IMR-90 (cell line): ENCODE data around the gene TCP11. TPM values are rescaled to one million over a fixed set of nuclear protein-coding genes. Genes with fewer than 3 reads are reported as not detected.

Source experiments
- ATAC-seq: fragments of 200-7000 bp; cut with Tn5 transposase; 2 replicates; pipeline ENCODE4 v1.9.1; 2020; ENCODE audit warnings: low read depth, mild to moderate bottlenecking, moderate library complexity
- BruUV-seq: library from RNA; stranded (reverse); fragments of 400-500 nt; replicated peaks from 2 replicates; lab custom pipeline; 2021; lab: Mats Ljungman, UMichigan
- CTCF ChIA-PET: fragments of 300-600 bp; formaldehyde crosslinking; extraction: SDS; loops from one replicate; lab custom pipeline; 2021; ENCODE audit warnings: antibody characterized with exemption; lab: Yijun Ruan, JAX
- POLR2A ChIA-PET: fragments of 300-600 bp; sonication (Branson Sonifier 250); formaldehyde crosslinking; loops from one replicate; lab custom pipeline; 2022; ENCODE audit warnings: antibody characterized with exemption; ENCODE audit not compliant: unreplicated experiment; lab: Charles Lee
- DNase-seq: peaks from one replicate; pipeline ENCODE4 v3.0.0; 2013
- H2AFZ ChIP-seq: replicated peaks from 2 replicates; pipeline ENCODE3; 2013; ENCODE audit warnings: low read length, mild to moderate bottlenecking; ENCODE audit not compliant: poor library complexity
- H2AK5ac ChIP-seq: 2 replicates; pipeline ENCODE4 v1.6.1; 2013; ENCODE audit warnings: low read depth, low read length, inconsistent platforms
- H2AK9ac ChIP-seq: replicated peaks from 2 replicates; pipeline ENCODE3; 2013; ENCODE audit warnings: mild to moderate bottlenecking, low read depth, low read length, moderate library complexity; ENCODE audit not compliant: poor library complexity
- H2BK120ac ChIP-seq: 2 replicates; pipeline ENCODE4 v1.6.1; 2013; ENCODE audit warnings: low read depth, low read length, inconsistent platforms
- H2BK15ac ChIP-seq: 3 replicates; pipeline ENCODE4 v1.6.1; 2013; ENCODE audit warnings: low read depth, low read length, inconsistent platforms
- H2BK20ac ChIP-seq: 2 replicates; pipeline ENCODE4 v1.6.1; 2013; ENCODE audit warnings: low read depth, mild to moderate bottlenecking, inconsistent platforms, low read length, moderate library complexity
- H2BK5ac ChIP-seq: 2 replicates; pipeline ENCODE4 v1.6.1; 2013; ENCODE audit warnings: mild to moderate bottlenecking, low read depth, low read length, inconsistent platforms; ENCODE audit not compliant: poor library complexity, severe bottlenecking
- H3K14ac ChIP-seq: replicated peaks from 2 replicates; pipeline ENCODE4 v1.6.1; 2013; ENCODE audit warnings: low read depth, low read length, inconsistent platforms
- H3K18ac ChIP-seq: 2 replicates; pipeline ENCODE4 v1.6.1; 2013; ENCODE audit warnings: low read depth, low read length, control low read depth
- H3K23ac ChIP-seq: 2 replicates; pipeline ENCODE4 v1.6.1; 2013; ENCODE audit warnings: low read depth, low read length, inconsistent platforms
- H3K27ac ChIP-seq: 2 replicates; pipeline ENCODE4 v1.5.1; 2013; ENCODE audit warnings: mild to moderate bottlenecking, control low read depth, low read length; ENCODE audit not compliant: insufficient read depth
- H3K27me3 ChIP-seq: 2 replicates; pipeline ENCODE4 v1.6.1; 2013; ENCODE audit warnings: low read length; ENCODE audit not compliant: control insufficient read depth, insufficient read depth
- H3K36me3 ChIP-seq: 2 replicates; pipeline ENCODE4 v1.6.1; 2013; ENCODE audit warnings: low read length, mixed read lengths; ENCODE audit not compliant: control insufficient read depth, insufficient read depth
- H3K4ac ChIP-seq: 2 replicates; pipeline ENCODE4 v1.6.1; 2013; ENCODE audit warnings: low read depth, low read length, inconsistent platforms
- H3K4me1 ChIP-seq: 2 replicates; pipeline ENCODE4 v1.6.1; 2013; ENCODE audit warnings: low read length, mixed read lengths; ENCODE audit not compliant: control insufficient read depth, insufficient read depth
- H3K4me2 ChIP-seq: 2 replicates; pipeline ENCODE4 v1.6.1; 2013; ENCODE audit warnings: low read depth, mild to moderate bottlenecking, control low read depth, low read length, moderate library complexity
- H3K4me3 ChIP-seq: 2 replicates; pipeline ENCODE4 v1.5.1; 2013; ENCODE audit warnings: low read depth, mild to moderate bottlenecking, control low read depth, low read length, moderate library complexity; ENCODE audit not compliant: insufficient read depth
- H3K56ac ChIP-seq: 2 replicates; pipeline ENCODE4 v1.6.1; 2013; ENCODE audit warnings: low read length, inconsistent platforms; ENCODE audit not compliant: insufficient read depth; ENCODE audit errors: extremely low read depth
- H3K79me1 ChIP-seq, 2 experiments: 2 replicates each; pipeline ENCODE4 v1.6.1; 2013; ENCODE audit warnings: low read length in 2 of 2, inconsistent platforms in 1 of 2, low read depth in 1 of 2
- H3K9ac ChIP-seq: 2 replicates; pipeline ENCODE4 v1.6.1; 2013; ENCODE audit warnings: low read depth, low read length, control low read depth
- H3K9me1 ChIP-seq: 2 replicates; pipeline ENCODE4 v1.6.1; 2013; ENCODE audit warnings: low read length, inconsistent platforms; ENCODE audit not compliant: insufficient read depth
- H3K9me3 ChIP-seq: 2 replicates; pipeline ENCODE4 v1.6.1; 2013; ENCODE audit warnings: low read length; ENCODE audit not compliant: control insufficient read depth, insufficient read depth
- H4K20me1 ChIP-seq: 2 replicates; pipeline ENCODE4 v1.6.1; 2013; ENCODE audit warnings: low read length, inconsistent platforms; ENCODE audit not compliant: insufficient read depth
- H4K5ac ChIP-seq: 2 replicates; pipeline ENCODE4 v1.6.1; 2013; ENCODE audit warnings: mild to moderate bottlenecking, low read depth, low read length, control low read depth
- H4K8ac ChIP-seq, 2 experiments: 2 replicates each; pipeline ENCODE4 v1.6.1; 2013; ENCODE audit warnings: low read depth in 2 of 2, low read length in 2 of 2, control low read depth in 1 of 2, inconsistent platforms in 1 of 2
- H4K91ac ChIP-seq: 2 replicates; pipeline ENCODE4 v1.6.1; 2013; ENCODE audit warnings: low read depth, low read length, inconsistent platforms; ENCODE audit not compliant: insufficient read depth
- CHD1 ChIP-seq: IDR thresholded peaks from 2 replicates; pipeline ENCODE4 v1.6.1; 2012; ENCODE audit warnings: low read depth, low read length, improper control_type of control experiment
- FOS ChIP-seq: fragments of 150-350 bp; IDR thresholded peaks from 2 replicates; pipeline ENCODE4 v1.6.1; 2016; ENCODE audit warnings: low read depth, low read length
- MAFK ChIP-seq: IDR thresholded peaks from 2 replicates; pipeline ENCODE4 v1.6.1; 2012; ENCODE audit warnings: low read depth, low read length, improper control_type of control experiment
- MAZ ChIP-seq: IDR thresholded peaks from 2 replicates; pipeline ENCODE4 v1.6.1; 2012; ENCODE audit warnings: low read depth, mild to moderate bottlenecking, low read length, improper control_type of control experiment, moderate library complexity, borderline replicate concordance
- MXI1 ChIP-seq: IDR thresholded peaks from 2 replicates; pipeline ENCODE4 v1.6.1; 2012; ENCODE audit warnings: low read depth, mild to moderate bottlenecking, low read length, moderate library complexity, borderline replicate concordance
- NFE2L2 ChIP-seq: fragments of 150-350 bp; IDR thresholded peaks from 2 replicates; pipeline ENCODE4 v1.6.1; 2016; ENCODE audit warnings: low read depth, mild to moderate bottlenecking, low read length
- POLR2A ChIP-seq: IDR thresholded peaks from 2 replicates; pipeline ENCODE4 v1.6.1; 2012; ENCODE audit warnings: mild to moderate bottlenecking, low read depth, low read length
- RAD21 ChIP-seq: IDR thresholded peaks from 2 replicates; pipeline ENCODE4 v1.6.1; 2012; ENCODE audit warnings: low read length, improper control_type of control experiment
- RCOR1 ChIP-seq: IDR thresholded peaks from 2 replicates; pipeline ENCODE4 v1.6.1; 2012; ENCODE audit warnings: mild to moderate bottlenecking, low read length, improper control_type of control experiment; ENCODE audit not compliant: insufficient replicate concordance
- RFX5 ChIP-seq: IDR thresholded peaks from 2 replicates; pipeline ENCODE4 v1.8.0; 2012; ENCODE audit warnings: low read depth, mild to moderate bottlenecking, low read length, moderate library complexity
- WGBS, 2 experiments: methylation state at CpG; one replicate each; pipeline versions ENCODE4 v1.1.5 to v1.1.7; 2013; ENCODE audit warnings: missing lambda C conversion rate in 2 of 2; ENCODE audit not compliant: insufficient read length in 1 of 2; ENCODE audit errors: extremely low coverage in 2 of 2; 5-methylcytosine and 5-hydroxymethylcytosine counted together
- dilution Hi-C: fragments of 300-500 bp; cut with HindIII; formaldehyde crosslinking; loops from one replicate; pipeline ENCODE4 v1.14.3; 2018; ENCODE audit warnings: low sequenced_read_pairs; ENCODE audit not compliant: unreplicated experiment
- in situ Hi-C: fragments of 300-500 bp; cut with MboI; formaldehyde crosslinking; loops from 3 replicates; pipeline ENCODE4 v1.14.3; 2019; ENCODE audit warnings: low sequenced_read_pairs, inconsistent platforms, mixed read lengths
- intact Hi-C: fragments of 100-400 bp; cut with micrococcal nuclease; formaldehyde crosslinking; loops from 2 replicates; pipeline ENCODE4 v1.10.0; 2022
- polyA plus RNA-seq, 3 experiments: library from polyadenylated mRNA; depleted of rRNA; stranded (reverse); fragments of >200 nt; gene quantifications; 2 replicates each; pipeline ENCODE4 v1.2.3, GENCODE V29; 2012; ENCODE audit warnings: low replicate concordance in 1 of 3
- total RNA-seq: library from RNA; depleted of rRNA; stranded (reverse); fragments of >200 nt; gene quantifications from 2 replicates; pipeline ENCODE4 v1.2.3, GENCODE V29; 2012
- TF ChIP-seq, protein P1 (sequence below): fragments of 150-350 bp; IDR thresholded peaks from 2 replicates; pipeline ENCODE4 v1.6.1; 2017; ENCODE audit warnings: mild to moderate bottlenecking, antibody characterized with exemption, low read length, low read depth

The TCP11 gene
- total and polyA plus RNA-seq, 2 of the 4 experiments (the other 2 are of a cell fraction): 0.34 to 0.36 TPM

- in situ Hi-C loops (no loop called here), intact Hi-C loops (no loop called here), dilution Hi-C loops (no loop called here)
- Histone ChIP-seq H2AFZ (peak overlapping the region; percentile 47), H3K36me3 (no peaks in the 10 kb centered on the region), H4K91ac (peak overlapping the region; percentile 16; the same call in 1 of the 2 replicates), H3K23ac (0 out of 2 replicates have a peak overlapping the region, but pooled peaks have one; percentile 29), H2BK20ac (peak overlapping the region; percentile 42), H3K18ac (peak overlapping the region; percentile 7; the same call in 1 of the 2 replicates), H2BK120ac (peak overlapping the region; percentile 77), H2BK15ac (peak overlapping the region; percentile 49), H2BK5ac (peak overlapping the region; percentile 59), H4K20me1 (no peaks in the 10 kb centered on the region), H3K27me3 (no peaks in the 10 kb centered on the region), H3K4me1 (peaks cover 22% of the 10 kb centered on the region), H3K14ac (no peak overlapping the region), H2AK5ac (peak overlapping the region; percentile 79), H4K8ac (no peak overlapping the region), H3K4me2 (no peak overlapping the region), H2AK9ac (peak overlapping the region; percentile 6), H3K27ac (no peak overlapping the region), H3K79me1 (0 out of 4 replicates have a peak, but pooled peaks cover 0 to 2% of the 10 kb centered on the region in 2 experiments), H3K56ac (no peak overlapping the region), H3K9me3 (no peaks in the 10 kb centered on the region), H3K4ac (peak overlapping the region; percentile 38; the same call in 1 of the 2 replicates), H3K9me1 (peaks cover 13% of the 10 kb centered on the region), H3K9ac (no peak overlapping the region), H3K4me3 (no peak overlapping the region), H4K5ac (no peak overlapping the region)
- TF ChIP-seq MAZ (no peak), RAD21 (no peak), RFX5 (no peak), POLR2A (no peak), MXI1 (no peak), MAFK (no peak), CHD1 (no peak), FOS (no peak), RCOR1 (no peak), NFE2L2 (no peak)
- TF ChIP-seq, protein P1, sequence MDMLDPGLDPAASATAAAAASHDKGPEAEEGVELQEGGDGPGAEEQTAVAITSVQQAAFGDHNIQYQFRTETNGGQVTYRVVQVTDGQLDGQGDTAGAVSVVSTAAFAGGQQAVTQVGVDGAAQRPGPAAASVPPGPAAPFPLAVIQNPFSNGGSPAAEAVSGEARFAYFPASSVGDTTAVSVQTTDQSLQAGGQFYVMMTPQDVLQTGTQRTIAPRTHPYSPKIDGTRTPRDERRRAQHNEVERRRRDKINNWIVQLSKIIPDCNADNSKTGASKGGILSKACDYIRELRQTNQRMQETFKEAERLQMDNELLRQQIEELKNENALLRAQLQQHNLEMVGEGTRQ: no peak
- ChIA-PET POLR2A (no interaction called here), CTCF (no interaction called here)
- no TSS peak for BruUV-seq
- WGBS, 2 experiments: 10% methylated on average over 2 of the region's 9 CpGs; no CpG with 5 or more reads in 1 of the 2 experiments
- DNase-seq: no peak
- no peak for ATAC-seq
Observed at GRCh38 chr6:35184580-35185301, 43.6 kb upstream of the TCP11 start.
